ENCODE data around the gene SCIMP. TPM values are rescaled to one million over a fixed set of nuclear protein-coding genes. Genes with fewer than 3 reads are reported as not detected.

Gene SCIMP
- total and polyA plus RNA-seq, 9 of the 15 experiments (the other 6 are each of a cell fraction or from before 2014, with no cell fraction given): 0.01 to 0.11 (median 0.04) TPM; not detected in 6

DNA sequence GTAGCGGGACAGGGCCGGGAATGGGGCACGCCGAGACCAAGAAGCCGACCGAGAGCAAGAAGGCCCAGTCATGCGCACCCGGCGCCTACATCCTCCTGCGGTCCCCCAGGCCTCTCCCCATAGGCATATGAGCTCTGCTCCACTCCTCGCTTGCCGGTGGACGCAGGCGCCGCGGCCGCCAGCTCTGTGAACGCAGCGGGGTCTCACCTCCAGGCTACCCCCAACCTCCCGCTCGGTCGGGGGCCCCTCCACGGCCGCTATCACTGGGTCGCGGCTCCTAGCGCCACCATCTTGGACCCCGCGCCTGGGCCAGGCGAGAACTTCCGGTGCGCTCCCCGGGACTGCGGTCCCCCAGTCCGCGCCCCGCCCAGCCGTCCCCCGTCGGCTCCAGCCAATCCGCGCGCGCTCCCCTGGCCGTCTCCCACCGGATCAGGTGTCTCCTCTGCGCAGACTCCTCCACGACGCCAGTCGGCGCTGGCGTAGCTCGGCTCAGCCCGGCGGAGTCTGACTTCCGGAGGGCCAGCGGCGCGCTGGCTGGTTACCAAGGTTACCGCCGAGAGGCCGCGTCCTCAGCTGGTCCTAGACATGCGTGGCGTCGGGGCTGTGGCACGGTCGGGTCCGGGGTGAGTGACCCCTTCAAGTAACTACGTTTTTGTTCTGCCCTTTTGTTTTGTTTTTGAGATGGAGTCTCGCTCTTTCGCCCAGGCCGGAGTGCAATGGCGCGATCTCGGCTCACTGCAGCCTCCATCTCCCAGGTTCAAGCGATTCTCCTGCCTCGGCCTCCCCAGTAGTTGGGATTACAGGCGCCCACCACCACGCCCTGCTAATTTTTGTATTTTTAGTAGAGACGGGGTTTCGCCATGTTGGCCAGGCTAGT is 42.9 kb downstream of the SCIMP start, which contains the start of gene ZNF594 (continued):
- TF ChIP-seq ZNF384 (IDR thresholded peaks at IDR 0.05; ENCODE audit: low read depth, low read length) (0 out of 2 replicates have a peak, but pooled peaks have one; percentile 18), RFX5 (IDR thresholded peaks at IDR 0.05; ENCODE audit: low read depth, low read length) (no peak), PRMT5 (CRISPR knock-in tag; IDR thresholded peaks at IDR 0.05) (no peak), GABPA (tag; conservative IDR thresholded peaks at IDR 0.05; ENCODE audit: low read depth) (peak; percentile 92), TBP (optimal IDR thresholded peaks at IDR 0.05; ENCODE audit: low read depth, low read length) (peak; percentile 49), ZBED1 (IDR thresholded peaks at IDR 0.05) (no peak), NCOA6 (IDR thresholded peaks at IDR 0.05) (no peak), YY1 (IDR thresholded peaks at IDR 0.05; ENCODE audit: borderline replicate concordance in 1 of 3, control insufficient read depth in 1 of 3, extremely low read depth in 1 of 3, insufficient read depth in 3 of 3, insufficient read length in 1 of 3, insufficient replicate concordance in 2 of 3, low read depth in 1 of 3, low read length in 2 of 3) (peak; percentile 50 to 91 (median 84)), ELF2 (CRISPR knock-in tag; IDR thresholded peaks at IDR 0.05) (peak; percentile 75; the same call in 1 of the 2 replicates), CCNT2 (IDR thresholded peaks at IDR 0.05; ENCODE audit: borderline replicate concordance, extremely low read depth, insufficient read length, low read depth, low read length) (peak; percentile 66), ARID1B (IDR thresholded peaks at IDR 0.05) (no peak; the same call in 1 of the 2 replicates), TCF15 (CRISPR knock-in tag; IDR thresholded peaks at IDR 0.05) (no peak)
- TF ChIP-seq, protein P1, sequence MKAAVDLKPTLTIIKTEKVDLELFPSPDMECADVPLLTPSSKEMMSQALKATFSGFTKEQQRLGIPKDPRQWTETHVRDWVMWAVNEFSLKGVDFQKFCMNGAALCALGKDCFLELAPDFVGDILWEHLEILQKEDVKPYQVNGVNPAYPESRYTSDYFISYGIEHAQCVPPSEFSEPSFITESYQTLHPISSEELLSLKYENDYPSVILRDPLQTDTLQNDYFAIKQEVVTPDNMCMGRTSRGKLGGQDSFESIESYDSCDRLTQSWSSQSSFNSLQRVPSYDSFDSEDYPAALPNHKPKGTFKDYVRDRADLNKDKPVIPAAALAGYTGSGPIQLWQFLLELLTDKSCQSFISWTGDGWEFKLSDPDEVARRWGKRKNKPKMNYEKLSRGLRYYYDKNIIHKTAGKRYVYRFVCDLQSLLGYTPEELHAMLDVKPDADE (conservative IDR thresholded peaks at IDR 0.05; ENCODE audit: control insufficient read depth, low read depth, low read length): 0 out of 2 replicates have a peak, but pooled peaks have one; percentile 22
- TF ChIP-seq, protein P2, sequence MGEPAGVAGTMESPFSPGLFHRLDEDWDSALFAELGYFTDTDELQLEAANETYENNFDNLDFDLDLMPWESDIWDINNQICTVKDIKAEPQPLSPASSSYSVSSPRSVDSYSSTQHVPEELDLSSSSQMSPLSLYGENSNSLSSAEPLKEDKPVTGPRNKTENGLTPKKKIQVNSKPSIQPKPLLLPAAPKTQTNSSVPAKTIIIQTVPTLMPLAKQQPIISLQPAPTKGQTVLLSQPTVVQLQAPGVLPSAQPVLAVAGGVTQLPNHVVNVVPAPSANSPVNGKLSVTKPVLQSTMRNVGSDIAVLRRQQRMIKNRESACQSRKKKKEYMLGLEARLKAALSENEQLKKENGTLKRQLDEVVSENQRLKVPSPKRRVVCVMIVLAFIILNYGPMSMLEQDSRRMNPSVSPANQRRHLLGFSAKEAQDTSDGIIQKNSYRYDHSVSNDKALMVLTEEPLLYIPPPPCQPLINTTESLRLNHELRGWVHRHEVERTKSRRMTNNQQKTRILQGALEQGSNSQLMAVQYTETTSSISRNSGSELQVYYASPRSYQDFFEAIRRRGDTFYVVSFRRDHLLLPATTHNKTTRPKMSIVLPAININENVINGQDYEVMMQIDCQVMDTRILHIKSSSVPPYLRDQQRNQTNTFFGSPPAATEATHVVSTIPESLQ (CRISPR knock-in tag; IDR thresholded peaks at IDR 0.05): peak; percentile 54; the same call in 1 of the 2 replicates
- TF ChIP-seq, protein P3, sequence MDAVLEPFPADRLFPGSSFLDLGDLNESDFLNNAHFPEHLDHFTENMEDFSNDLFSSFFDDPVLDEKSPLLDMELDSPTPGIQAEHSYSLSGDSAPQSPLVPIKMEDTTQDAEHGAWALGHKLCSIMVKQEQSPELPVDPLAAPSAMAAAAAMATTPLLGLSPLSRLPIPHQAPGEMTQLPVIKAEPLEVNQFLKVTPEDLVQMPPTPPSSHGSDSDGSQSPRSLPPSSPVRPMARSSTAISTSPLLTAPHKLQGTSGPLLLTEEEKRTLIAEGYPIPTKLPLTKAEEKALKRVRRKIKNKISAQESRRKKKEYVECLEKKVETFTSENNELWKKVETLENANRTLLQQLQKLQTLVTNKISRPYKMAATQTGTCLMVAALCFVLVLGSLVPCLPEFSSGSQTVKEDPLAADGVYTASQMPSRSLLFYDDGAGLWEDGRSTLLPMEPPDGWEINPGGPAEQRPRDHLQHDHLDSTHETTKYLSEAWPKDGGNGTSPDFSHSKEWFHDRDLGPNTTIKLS (IDR thresholded peaks at IDR 0.05; ENCODE audit: borderline replicate concordance, low read depth): peak; percentile 51; the same call in 1 of the 2 replicates
- TF ChIP-seq, protein P4, sequence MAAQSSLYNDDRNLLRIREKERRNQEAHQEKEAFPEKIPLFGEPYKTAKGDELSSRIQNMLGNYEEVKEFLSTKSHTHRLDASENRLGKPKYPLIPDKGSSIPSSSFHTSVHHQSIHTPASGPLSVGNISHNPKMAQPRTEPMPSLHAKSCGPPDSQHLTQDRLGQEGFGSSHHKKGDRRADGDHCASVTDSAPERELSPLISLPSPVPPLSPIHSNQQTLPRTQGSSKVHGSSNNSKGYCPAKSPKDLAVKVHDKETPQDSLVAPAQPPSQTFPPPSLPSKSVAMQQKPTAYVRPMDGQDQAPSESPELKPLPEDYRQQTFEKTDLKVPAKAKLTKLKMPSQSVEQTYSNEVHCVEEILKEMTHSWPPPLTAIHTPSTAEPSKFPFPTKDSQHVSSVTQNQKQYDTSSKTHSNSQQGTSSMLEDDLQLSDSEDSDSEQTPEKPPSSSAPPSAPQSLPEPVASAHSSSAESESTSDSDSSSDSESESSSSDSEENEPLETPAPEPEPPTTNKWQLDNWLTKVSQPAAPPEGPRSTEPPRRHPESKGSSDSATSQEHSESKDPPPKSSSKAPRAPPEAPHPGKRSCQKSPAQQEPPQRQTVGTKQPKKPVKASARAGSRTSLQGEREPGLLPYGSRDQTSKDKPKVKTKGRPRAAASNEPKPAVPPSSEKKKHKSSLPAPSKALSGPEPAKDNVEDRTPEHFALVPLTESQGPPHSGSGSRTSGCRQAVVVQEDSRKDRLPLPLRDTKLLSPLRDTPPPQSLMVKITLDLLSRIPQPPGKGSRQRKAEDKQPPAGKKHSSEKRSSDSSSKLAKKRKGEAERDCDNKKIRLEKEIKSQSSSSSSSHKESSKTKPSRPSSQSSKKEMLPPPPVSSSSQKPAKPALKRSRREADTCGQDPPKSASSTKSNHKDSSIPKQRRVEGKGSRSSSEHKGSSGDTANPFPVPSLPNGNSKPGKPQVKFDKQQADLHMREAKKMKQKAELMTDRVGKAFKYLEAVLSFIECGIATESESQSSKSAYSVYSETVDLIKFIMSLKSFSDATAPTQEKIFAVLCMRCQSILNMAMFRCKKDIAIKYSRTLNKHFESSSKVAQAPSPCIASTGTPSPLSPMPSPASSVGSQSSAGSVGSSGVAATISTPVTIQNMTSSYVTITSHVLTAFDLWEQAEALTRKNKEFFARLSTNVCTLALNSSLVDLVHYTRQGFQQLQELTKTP (IDR thresholded peaks at IDR 0.05; ENCODE audit: low read depth in 1 of 2, partially characterized antibody in 2 of 2): no peak
